BLaER1 (cell line): ENCODE results near the gene PSME4.
A peak's percentile ranks its signal among the peaks of the same experiment; 100 is the strongest.
"Not testable (repeated sequence)": the region's sequence is repeated elsewhere in the genome, so short reads cannot be mapped to it uniquely, and the experiment has no call there.

Experiments
- H3K27ac ChIP-seq: shearing (Covaris generic); formaldehyde crosslinking; 2 replicates; pipeline ENCODE4 v1.8.1; 2022
- H3K27me3 ChIP-seq: shearing (Covaris generic); formaldehyde crosslinking; 2 replicates; pipeline ENCODE4 v1.8.1; 2022
- H3K36me3 ChIP-seq: shearing (Covaris generic); formaldehyde crosslinking; 2 replicates; pipeline ENCODE4 v1.8.1; 2022
- H3K4me1 ChIP-seq: shearing (Covaris generic); formaldehyde crosslinking; 2 replicates; pipeline ENCODE4 v1.8.1; 2022
- H3K4me2 ChIP-seq: shearing (Covaris generic); formaldehyde crosslinking; 2 replicates; pipeline ENCODE4 v1.8.1; 2022
- H3K4me3 ChIP-seq: shearing (Covaris generic); formaldehyde crosslinking; 2 replicates; pipeline ENCODE4 v1.8.1; 2022
- H3K9ac ChIP-seq: shearing (Covaris generic); formaldehyde crosslinking; 2 replicates; pipeline ENCODE4 v1.8.1; 2022
- H3K9me3 ChIP-seq: shearing (Covaris generic); formaldehyde crosslinking; 2 replicates; pipeline ENCODE4 v1.8.1; 2022
- H4K20me1 ChIP-seq: shearing (Covaris generic); formaldehyde crosslinking; 2 replicates; pipeline ENCODE4 v1.8.1; 2022
- Cebpa-rat ChIP-seq: shearing (Covaris generic); IDR thresholded peaks from 2 replicates; pipeline ENCODE4 v1.8.1; 2022

Gene PSME4

GRCh38 chr2:53854678-53855077, 116.1 kb downstream of the PSME4 start:
- Histone ChIP-seq H3K27ac (no peak overlapping the region), H3K4me2 (no peak overlapping the region), H3K9me3 (0 out of 2 replicates have a peak, but pooled peaks cover under 1% of the 10 kb centered on the region), H3K27me3 (no peaks in the 10 kb centered on the region), H3K4me1 (no peaks in the 10 kb centered on the region), H3K4me3 (no peak overlapping the region), H4K20me1 (no peaks in the 10 kb centered on the region), H3K9ac (no peak overlapping the region), H3K36me3 (peaks cover 37% of the 10 kb centered on the region)
- no peak for TF ChIP-seq Cebpa-rat

GRCh38 chr2:53852532-53852931, 118.3 kb downstream of the PSME4 start:
- Histone ChIP-seq H3K9me3 (no peaks in the 10 kb centered on the region), H3K4me3 (no peak overlapping the region), H3K27me3 (no peaks in the 10 kb centered on the region), H3K27ac (no peak overlapping the region), H3K36me3 (peaks cover 35% of the 10 kb centered on the region), H3K4me1 (no peaks in the 10 kb centered on the region), H4K20me1 (no peaks in the 10 kb centered on the region), H3K9ac (no peak overlapping the region), H3K4me2 (no peak overlapping the region)
- TF ChIP-seq Cebpa-rat = no peak

- H3K4me2 ChIP-seq, H3K4me1 ChIP-seq, H3K9me3 ChIP-seq, H3K27me3 ChIP-seq, H3K27ac ChIP-seq, H3K9ac ChIP-seq, H3K4me3 ChIP-seq, H4K20me1 ChIP-seq: not testable (repeated sequence)
- H3K36me3 ChIP-seq = peaks cover 34% of the 10 kb centered on the region
Measured at GRCh38 chr2:53851052-53851757, 119.6 kb downstream of the PSME4 start.

GRCh38 chr2:53848062-53848461, 122.7 kb downstream of the PSME4 start:
- TF ChIP-seq Cebpa-rat = no peak
- no peaks in the 10 kb centered on the region for H3K9me3 ChIP-seq
- H4K20me1 ChIP-seq = no peaks in the 10 kb centered on the region
- H3K27me3 ChIP-seq = no peaks in the 10 kb centered on the region
- H3K4me3 ChIP-seq = no peak overlapping the region
- H3K4me2 ChIP-seq = no peak overlapping the region
- H3K9ac ChIP-seq = no peak overlapping the region
- H3K27ac ChIP-seq = no peak overlapping the region
- H3K36me3 ChIP-seq = peaks cover 10% of the 10 kb centered on the region; the same call in 1 of the 2 replicates
- H3K4me1 ChIP-seq = peaks cover 8% of the 10 kb centered on the region

GRCh38 chr2:53843595-53843994, 127.2 kb downstream of the PSME4 start:
- H3K36me3 ChIP-seq = peaks cover 9% of the 10 kb centered on the region; the same call in 1 of the 2 replicates
- H3K27me3 ChIP-seq = no peaks in the 10 kb centered on the region
- TF ChIP-seq Cebpa-rat = no peak
- no peak overlapping the region for H3K27ac ChIP-seq
- H3K4me2 ChIP-seq = peak overlapping the region; percentile 24
- H3K9me3 ChIP-seq = peaks cover 11% of the 10 kb centered on the region
- H3K9ac ChIP-seq = no peak overlapping the region
- no peaks in the 10 kb centered on the region for H4K20me1 ChIP-seq
- peaks cover 8% of the 10 kb centered on the region for H3K4me1 ChIP-seq
- no peak overlapping the region for H3K4me3 ChIP-seq

GRCh38 chr2:53842891-53843290, 127.9 kb downstream of the PSME4 start:
- H4K20me1 ChIP-seq = no peaks in the 10 kb centered on the region
- H3K4me1 ChIP-seq = peaks cover 8% of the 10 kb centered on the region
- no peak overlapping the region for H3K4me3 ChIP-seq
- H3K9ac ChIP-seq = no peak overlapping the region
- no peak for TF ChIP-seq Cebpa-rat
- H3K36me3 ChIP-seq = peaks cover 8% of the 10 kb centered on the region; the same call in 1 of the 2 replicates
- peaks cover 11% of the 10 kb centered on the region for H3K9me3 ChIP-seq
- no peak overlapping the region for H3K4me2 ChIP-seq
- no peaks in the 10 kb centered on the region for H3K27me3 ChIP-seq
- no peak overlapping the region for H3K27ac ChIP-seq

GRCh38 chr2:53841651-53842050, 129.1 kb downstream of the PSME4 start:
- not testable (repeated sequence) for H3K4me1 ChIP-seq, H3K9ac ChIP-seq, H3K36me3 ChIP-seq, H4K20me1 ChIP-seq, H3K27ac ChIP-seq, H3K27me3 ChIP-seq, H3K4me2 ChIP-seq, H3K4me3 ChIP-seq
- peaks cover 11% of the 10 kb centered on the region for H3K9me3 ChIP-seq

- TF ChIP-seq Cebpa-rat = no peak
- Histone ChIP-seq H3K4me1 (peaks cover 8% of the 10 kb centered on the region), H3K4me2 (no peak overlapping the region), H3K4me3 (no peak overlapping the region), H3K36me3 (peaks cover 6% of the 10 kb centered on the region; the same call in 1 of the 2 replicates), H3K9ac (no peak overlapping the region), H3K9me3 (peaks cover 11% of the 10 kb centered on the region), H3K27ac (no peak overlapping the region), H3K27me3 (no peaks in the 10 kb centered on the region), H4K20me1 (no peaks in the 10 kb centered on the region)
Measured at GRCh38 chr2:53840580-53840979, 130.2 kb downstream of the PSME4 start.

- H3K9me3 ChIP-seq, H3K4me3 ChIP-seq, H3K27me3 ChIP-seq, H3K36me3 ChIP-seq, H3K4me2 ChIP-seq, H3K27ac ChIP-seq, H3K9ac ChIP-seq, H4K20me1 ChIP-seq, H3K4me1 ChIP-seq: not testable (repeated sequence)
Measured at GRCh38 chr2:53829980-53830290, 140.9 kb downstream of the PSME4 start.

- no peak for TF ChIP-seq Cebpa-rat
- no peak overlapping the region for H3K4me3 ChIP-seq
- H4K20me1 ChIP-seq = no peaks in the 10 kb centered on the region
- no peaks in the 10 kb centered on the region for H3K4me1 ChIP-seq
- H3K9me3 ChIP-seq = no peaks in the 10 kb centered on the region
- no peak overlapping the region for H3K9ac ChIP-seq
- no peaks in the 10 kb centered on the region for H3K27me3 ChIP-seq
- H3K36me3 ChIP-seq = peaks cover 9% of the 10 kb centered on the region
- H3K27ac ChIP-seq = no peak overlapping the region
- no peak overlapping the region for H3K4me2 ChIP-seq
Measured at GRCh38 chr2:53829273-53829979, 141.4 kb downstream of the PSME4 start.
